RPMI8226 (cell line): ENCODE data around the gene PSMD7.
A peak's percentile ranks its signal among the peaks of the same experiment; 100 is the strongest.

Experiments used
- DNase-seq: peaks from one replicate; pipeline ENCODE4 v3.0.0-alpha.2; 2015

Gene PSMD7

GRCh38 chr16:74296432-74297144, at the start of gene PSMD7:
TSS of gene PSMD7 (plus strand) at chr16:74296814. CDS start at chr16:74296915, 101 bp downstream.
- DNase-seq = peak; percentile 95

- DNase-seq = no peak
These were observed 47.4 kb upstream of the PSMD7 start for GRCh38 chr16:74249254-74249653.

- no peak for DNase-seq
These were observed 46.8 kb upstream of the PSMD7 start for GRCh38 chr16:74249846-74250245.

- DNase-seq = no peak
These were observed 44.3 kb upstream of the PSMD7 start for GRCh38 chr16:74252329-74252728.

GRCh38 chr16:74253161-74253938, 43.3 kb upstream of the PSMD7 start:
- no peak for DNase-seq

- DNase-seq = peak; percentile 49
These were observed 39.6 kb upstream of the PSMD7 start for GRCh38 chr16:74257061-74257460.

GRCh38 chr16:74261068-74261467, 35.5 kb upstream of the PSMD7 start:
- no peak for DNase-seq

GRCh38 chr16:74264811-74265210, 31.8 kb upstream of the PSMD7 start:
- DNase-seq = no peak

GRCh38 chr16:74268372-74268782, 28.2 kb upstream of the PSMD7 start:
- DNase-seq = no peak

- DNase-seq = no peak
These were observed 24.7 kb upstream of the PSMD7 start for GRCh38 chr16:74271872-74272271.

GRCh38 chr16:74275031-74275636, 21.5 kb upstream of the PSMD7 start:
- DNase-seq = peak; percentile 28

- no peak for DNase-seq
These were observed 20.9 kb upstream of the PSMD7 start for GRCh38 chr16:74275711-74276110.

- no peak for DNase-seq
These were observed 18.6 kb upstream of the PSMD7 start for GRCh38 chr16:74277974-74278373.

GRCh38 chr16:74279266-74279665, 17.3 kb upstream of the PSMD7 start:
- no peak for DNase-seq

- no peak for DNase-seq
These were observed 16.8 kb upstream of the PSMD7 start for GRCh38 chr16:74279805-74280204.

GRCh38 chr16:74280448-74280847, 16.2 kb upstream of the PSMD7 start:
- DNase-seq = no peak

GRCh38 chr16:74281300-74281699, 15.3 kb upstream of the PSMD7 start:
- no peak for DNase-seq

GRCh38 chr16:74283716-74284115, 12.9 kb upstream of the PSMD7 start:
- no peak for DNase-seq

- DNase-seq = no peak
These were observed 8.5 kb upstream of the PSMD7 start for GRCh38 chr16:74288065-74288464.

GRCh38 chr16:74290356-74290755, 6.3 kb upstream of the PSMD7 start:
- no peak for DNase-seq

- DNase-seq = no peak
These were observed 5.4 kb upstream of the PSMD7 start for GRCh38 chr16:74291176-74291575.

GRCh38 chr16:74291577-74292208, 4.9 kb upstream of the PSMD7 start:
- no peak for DNase-seq

GRCh38 chr16:74296104-74296431, 546 bp upstream of the PSMD7 start:
- DNase-seq = no peak
